AG09319 (cell line): ENCODE results near the gene RRBP1.

Experiments
- DNase-seq: peaks from one replicate; pipeline ENCODE4 v3.0.0-alpha.2; 2010; ENCODE audit warnings: low read depth; ENCODE audit errors: extremely low read depth
- CTCF ChIP-seq: IDR thresholded peaks from 2 replicates; pipeline ENCODE4 v1.5.1; 2011; ENCODE audit warnings: low read depth, mild to moderate bottlenecking, inconsistent platforms, low read length, moderate library complexity

RRBP1 gene

GRCh38 chr20:17645546-17646208 is 36.4 kb downstream of the RRBP1 start:
- no peak for TF ChIP-seq CTCF
- no peak for DNase-seq

GRCh38 chr20:17645010-17645409 is 37.0 kb downstream of the RRBP1 start:
- TF ChIP-seq CTCF: no peak
- no peak for DNase-seq

- DNase-seq: no peak
- no peak for TF ChIP-seq CTCF
Measured at GRCh38 chr20:17644451-17644850, 37.6 kb downstream of the RRBP1 start.

- no peak for TF ChIP-seq CTCF
- DNase-seq: no peak
Measured at GRCh38 chr20:17643531-17644188, 38.4 kb downstream of the RRBP1 start.

GRCh38 chr20:17642404-17643269 is 39.4 kb downstream of the RRBP1 start:
- TF ChIP-seq CTCF: no peak
- no peak for DNase-seq

GRCh38 chr20:17641993-17642392 is 40.0 kb downstream of the RRBP1 start:
- DNase-seq: no peak
- TF ChIP-seq CTCF: no peak

GRCh38 chr20:17641520-17641964 is 40.5 kb downstream of the RRBP1 start:
- no peak for DNase-seq
- TF ChIP-seq CTCF: no peak
